ENCODE results near the gene TENM3.

Gene TENM3

GRCh38 chr4:182749667-182750167 lies 506.5 kb downstream of the TENM3 start:
- H3K4me3 ChIP-seq (ENCODE audit: low read length), result no peak overlapping the region
- TF ChIP-seq ZNF274 (IDR thresholded peaks at IDR 0.05; ENCODE audit: low read depth, low read length), result no peak

- H3K4me3 ChIP-seq (ENCODE audit: low read length), result no peak overlapping the region
- TF ChIP-seq ZNF274 (IDR thresholded peaks at IDR 0.05; ENCODE audit: low read depth, low read length), result no peak
Measured at GRCh38 chr4:182752158-182752910, 509.1 kb downstream of the TENM3 start.

GRCh38 chr4:182754895-182755294 lies 511.7 kb downstream of the TENM3 start:
- TF ChIP-seq ZNF274 (IDR thresholded peaks at IDR 0.05; ENCODE audit: low read depth, low read length), result no peak
- no peak overlapping the region for H3K4me3 ChIP-seq (ENCODE audit: low read length)

DNA sequence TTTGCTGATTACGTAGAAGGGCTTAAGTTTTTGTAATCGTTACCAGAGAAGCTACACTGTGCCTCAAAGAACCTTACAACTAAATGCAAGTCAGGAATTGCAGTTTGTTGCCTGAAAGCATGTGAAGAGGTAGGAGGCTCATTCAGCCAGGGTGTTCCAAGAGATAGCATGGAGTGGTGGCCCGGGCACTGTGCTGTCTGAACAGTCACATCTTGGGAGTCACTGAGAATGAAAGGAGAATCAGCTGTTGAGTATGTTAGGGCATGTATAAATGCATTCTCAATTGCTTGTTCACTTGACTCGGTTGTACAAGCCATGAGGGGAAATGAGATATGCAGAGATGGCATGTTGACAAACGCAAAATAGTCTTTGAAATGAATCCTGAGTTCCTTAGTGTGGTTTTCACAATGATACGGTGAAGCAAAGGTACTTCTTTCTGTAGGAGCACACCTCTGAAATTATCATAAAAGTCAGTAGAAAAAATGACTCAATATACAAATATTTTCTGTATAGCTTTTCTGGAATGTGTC lies 513.0 kb downstream of the TENM3 start:
- no peak overlapping the region for H3K4me3 ChIP-seq (ENCODE audit: low read length)

DNA sequence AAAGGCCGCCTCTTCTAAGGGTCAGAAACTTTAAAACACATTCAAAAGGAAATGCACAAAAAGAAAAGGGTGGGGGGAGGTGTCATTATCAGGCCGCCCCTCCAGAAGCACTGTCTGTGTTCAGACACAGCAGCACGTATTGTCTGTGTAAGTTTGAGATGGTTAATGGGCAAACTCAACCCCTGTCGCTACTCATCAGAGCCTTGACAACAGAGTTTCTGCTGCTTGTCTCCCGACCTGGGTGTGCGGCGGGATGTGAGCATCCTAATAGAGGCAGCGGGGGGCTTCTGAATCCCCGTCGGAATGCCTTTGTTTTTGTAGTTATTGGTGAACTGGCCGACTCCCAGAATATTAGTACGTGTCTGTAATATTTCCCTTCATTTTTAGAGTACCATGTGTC lies 515.1 kb downstream of the TENM3 start:
- no peak overlapping the region for H3K4me3 ChIP-seq (ENCODE audit: low read length)
- TF ChIP-seq ZNF274 (IDR thresholded peaks at IDR 0.05; ENCODE audit: low read depth, low read length), result no peak

More for the DNA sequence above, 513.0 kb downstream of the TENM3 start:
- TF ChIP-seq ZNF274 (IDR thresholded peaks at IDR 0.05; ENCODE audit: low read depth, low read length), result no peak

DNA sequence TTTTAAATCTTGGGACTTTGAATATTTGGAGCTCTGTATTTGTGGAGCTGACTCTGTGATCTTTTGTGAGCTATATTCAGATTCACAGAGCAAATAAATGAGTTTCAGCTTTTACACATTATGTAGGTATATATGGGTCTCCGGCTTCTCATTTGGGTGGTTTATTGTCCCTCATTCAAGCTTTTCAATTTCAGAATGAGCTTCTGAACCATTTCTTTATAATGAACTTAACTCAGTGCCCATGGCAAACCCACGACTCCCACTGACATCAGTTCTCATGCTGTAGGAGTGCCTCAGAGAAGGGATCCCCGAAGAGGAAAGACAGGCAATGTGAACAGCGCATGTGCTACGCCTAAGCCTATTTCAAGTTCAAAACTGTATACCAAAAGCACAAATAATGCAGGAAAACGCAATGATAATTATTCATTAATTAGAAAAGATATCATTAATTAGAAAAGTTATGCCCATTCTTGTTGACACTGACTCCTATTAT lies 517.4 kb downstream of the TENM3 start:
- TF ChIP-seq ZNF274 (IDR thresholded peaks at IDR 0.05; ENCODE audit: low read depth, low read length), result no peak
- H3K4me3 ChIP-seq (ENCODE audit: low read length), result no peak overlapping the region

DNA sequence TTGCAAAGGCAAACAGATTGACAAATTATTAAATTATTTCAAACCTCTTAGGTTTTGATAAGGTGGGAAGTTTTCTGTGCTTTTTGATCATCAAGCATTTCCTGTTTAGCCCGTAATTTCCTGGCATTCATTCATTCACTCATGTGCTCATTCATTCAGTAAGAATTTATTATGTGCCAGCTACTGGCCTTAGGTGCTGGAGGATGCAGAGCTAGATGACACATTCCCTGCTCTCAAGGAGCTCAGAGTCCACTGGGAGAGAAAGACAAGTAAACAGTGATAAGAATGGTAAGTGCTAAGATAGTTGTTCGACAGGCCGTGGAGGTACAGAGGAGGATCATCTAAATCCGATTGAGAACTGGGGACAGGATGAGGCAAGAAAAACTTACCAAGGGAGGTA lies 520.9 kb downstream of the TENM3 start:
- H3K4me3 ChIP-seq (ENCODE audit: low read length), result no peak overlapping the region
- no peak for TF ChIP-seq ZNF274 (IDR thresholded peaks at IDR 0.05; ENCODE audit: low read depth, low read length)

GRCh38 chr4:182764642-182765041 lies 521.4 kb downstream of the TENM3 start:
- no peak overlapping the region for H3K4me3 ChIP-seq (ENCODE audit: low read length)
- no peak for TF ChIP-seq ZNF274 (IDR thresholded peaks at IDR 0.05; ENCODE audit: low read depth, low read length)

DNA sequence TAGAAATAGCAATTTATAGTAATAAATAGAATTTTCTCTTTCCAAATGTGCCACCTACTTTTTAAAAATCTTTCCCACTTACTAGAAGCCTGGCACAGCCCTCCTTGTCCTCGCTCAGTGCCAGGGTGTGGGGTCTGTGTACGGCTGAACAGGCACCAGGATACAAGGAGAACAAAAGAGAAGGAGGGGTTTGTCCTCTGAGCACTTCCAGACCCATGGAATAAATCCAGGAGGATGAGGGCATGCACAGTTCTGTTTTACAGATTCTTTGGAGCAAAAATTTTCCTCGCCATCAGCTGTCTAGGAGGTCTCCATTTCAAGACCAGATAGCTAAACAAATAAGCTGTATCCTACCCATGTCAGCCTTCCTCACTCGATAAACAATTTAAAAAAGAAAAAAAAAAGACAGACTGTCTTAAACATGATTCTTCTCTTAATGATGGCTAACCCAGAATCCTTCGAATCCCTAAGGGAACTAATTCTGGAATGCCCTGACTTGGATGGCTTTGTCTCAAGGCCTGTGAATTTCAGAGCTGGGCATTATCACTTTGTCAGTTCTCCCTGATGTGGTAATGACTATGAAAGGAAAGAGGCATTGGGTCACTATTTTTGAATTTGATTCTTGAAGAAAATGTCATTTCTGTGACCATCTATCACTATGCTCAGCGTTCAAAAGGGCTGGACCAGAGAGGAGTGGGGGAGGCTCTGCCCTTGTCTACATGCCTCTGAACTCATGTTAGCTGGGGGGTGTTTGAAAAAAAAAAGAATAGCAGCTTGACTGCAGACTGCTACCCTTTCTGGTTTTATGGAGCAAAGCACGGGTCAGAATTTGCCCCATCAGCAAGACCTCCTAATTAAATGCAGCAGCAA lies 523.0 kb downstream of the TENM3 start:
- TF ChIP-seq ZNF274 (IDR thresholded peaks at IDR 0.05; ENCODE audit: low read depth, low read length), result no peak
- no peak overlapping the region for H3K4me3 ChIP-seq (ENCODE audit: low read length)

DNA sequence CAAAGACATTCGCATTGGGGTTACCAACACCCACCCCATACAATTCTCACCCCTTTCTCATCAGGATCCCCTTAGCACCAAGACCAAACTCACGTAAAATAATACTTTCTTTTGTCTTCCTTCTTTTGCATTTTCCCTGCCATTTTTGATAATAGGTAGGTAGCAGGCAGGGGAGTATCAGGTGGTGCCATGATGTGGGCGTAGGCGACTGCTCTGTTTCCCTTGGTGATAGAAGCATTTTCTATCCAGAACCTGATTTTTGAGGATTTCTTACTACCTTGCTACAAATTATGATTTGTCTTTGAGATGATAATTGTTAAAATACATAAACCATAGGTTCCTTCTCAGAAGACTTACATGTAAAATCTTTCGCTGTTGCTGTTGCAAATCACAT lies 523.7 kb downstream of the TENM3 start:
- H3K4me3 ChIP-seq (ENCODE audit: low read length), result no peak overlapping the region
- TF ChIP-seq ZNF274 (IDR thresholded peaks at IDR 0.05; ENCODE audit: low read depth, low read length), result no peak

GRCh38 chr4:182768838-182769237 lies 525.6 kb downstream of the TENM3 start:
- H3K4me3 ChIP-seq (ENCODE audit: low read length), result no peak overlapping the region
- TF ChIP-seq ZNF274 (IDR thresholded peaks at IDR 0.05; ENCODE audit: low read depth, low read length), result no peak

GRCh38 chr4:182770259-182770995 lies 527.2 kb downstream of the TENM3 start:
- no peak overlapping the region for H3K4me3 ChIP-seq (ENCODE audit: low read length)
- no peak for TF ChIP-seq ZNF274 (IDR thresholded peaks at IDR 0.05; ENCODE audit: low read depth, low read length)

GRCh38 chr4:182770996-182771514 lies 527.9 kb downstream of the TENM3 start:
- no peak for TF ChIP-seq ZNF274 (IDR thresholded peaks at IDR 0.05; ENCODE audit: low read depth, low read length)
- no peak overlapping the region for H3K4me3 ChIP-seq (ENCODE audit: low read length)

DNA sequence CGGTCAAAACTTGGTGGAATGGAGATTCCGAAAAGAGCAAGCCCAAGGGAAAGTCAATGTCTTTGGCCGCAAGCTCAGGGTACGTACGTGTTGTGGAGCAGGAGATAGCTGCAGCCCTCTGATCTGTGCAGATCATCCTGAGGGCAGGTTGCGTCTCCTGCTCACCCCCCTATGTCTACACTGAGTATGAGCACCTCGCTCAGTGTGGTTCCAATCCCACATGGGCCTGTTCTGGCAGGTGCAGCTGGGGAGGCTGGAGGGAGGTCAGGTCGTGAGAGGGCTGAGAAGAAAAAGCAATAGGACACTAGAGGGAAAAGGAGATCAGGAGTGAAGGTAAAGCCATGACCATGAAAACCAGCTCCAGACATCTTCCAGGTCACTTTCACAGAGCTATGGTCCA lies 531.9 kb downstream of the TENM3 start:
- TF ChIP-seq ZNF274 (IDR thresholded peaks at IDR 0.05; ENCODE audit: low read depth, low read length), result no peak
- no peak overlapping the region for H3K4me3 ChIP-seq (ENCODE audit: low read length)
